Heart right ventricle (tissue), 16 donors: ENCODE data around the gene HSPA2. TPM values are rescaled to one million over a fixed set of nuclear protein-coding genes. Genes with fewer than 3 reads are reported as not detected.

ENCODE experiments used
- ATAC-seq, 8 donors: fragments of 200-7000 bp; cut with Tn5 transposase; one replicate each; pipeline ENCODE4 v1.9.1; 2020; ENCODE audit warnings: mild to moderate bottlenecking in 8 of 8, moderate library complexity in 8 of 8, moderate number of reproducible peaks in 1 of 8
- DNase-seq, 2 donors: peaks; one replicate each; pipeline ENCODE4 v3.0.0-alpha.2; 2020
- H3K27ac ChIP-seq, 10 donors: fragments of 200-600 bp; sonication (generic) in 2 of 10; one replicate each; pipeline versions ENCODE4 v1.5.0 to v1.8.0; 2020 to 2022; ENCODE audit warnings: mild to moderate bottlenecking in 3 of 10
- H3K27me3 ChIP-seq, 7 donors: fragments of 200-600 bp; one replicate each; pipeline ENCODE4 v1.8.0; 2021 to 2022; ENCODE audit warnings: mild to moderate bottlenecking in 2 of 7
- H3K36me3 ChIP-seq, 9 donors: fragments of 200-600 bp; sonication (generic) in 1 of 9; one replicate each; pipeline versions ENCODE4 v1.5.0 to v1.8.0; 2020 to 2022; ENCODE audit warnings: mild to moderate bottlenecking in 2 of 9
- H3K4me1 ChIP-seq, 9 donors: fragments of 200-600 bp; sonication (generic) in 1 of 9; one replicate each; pipeline versions ENCODE4 v1.5.0 to v1.8.0; 2020 to 2022; ENCODE audit warnings: mild to moderate bottlenecking in 4 of 9
- H3K4me3 ChIP-seq, 10 donors: fragments of 200-600 bp; sonication (generic) in 2 of 10; one replicate each; pipeline versions ENCODE4 v1.5.0 to v1.8.0; 2020 to 2022; ENCODE audit warnings: mild to moderate bottlenecking in 7 of 10, moderate library complexity in 2 of 10
- H3K9me3 ChIP-seq, 11 donors: fragments of 200-600 bp in 10 of 11; sonication (generic) in 2 of 11; one replicate each; pipeline versions ENCODE4 v1.5.0 to v1.8.0; 2013 to 2022; ENCODE audit warnings: mild to moderate bottlenecking in 2 of 11, control low read depth in 1 of 11, moderate library complexity in 1 of 11
- WGBS, 2 donors: extraction: QIAGEN DNeasy Blood & Tissue Kit; methylation state at CpG; one replicate each; pipeline ENCODE4 v1.1.7; 2013; ENCODE audit warnings: inconsistent platforms in 1 of 2; 5-methylcytosine and 5-hydroxymethylcytosine counted together
- intact Hi-C, 10 donors: fragments of 100-400 bp; cut with DNase I; formaldehyde crosslinking; loops; one replicate each; pipeline versions ENCODE4 v1.11.1 to v1.14.2; 2022
- polyA plus RNA-seq, 2 donors: library from polyadenylated mRNA; stranded (reverse); fragments of 200-250 nt; gene quantifications; one replicate each; pipeline ENCODE4 v1.2.3, GENCODE V29; 2013
- total RNA-seq, 10 donors: library from RNA; stranded (reverse); fragmentation: NEBNext Ultra II Directional in 3 of 10; extraction: Animal tissue kit (Norgen Biotek cat#: 25700) in 3 of 10; gene quantifications; one replicate each; pipeline versions ENCODE4 v1.2.1 to v1.2.4, GENCODE V29; 2021 to 2023
- TF ChIP-seq, protein P1 (sequence below), 9 donors: fragments of 200-600 bp; sonication (generic) in 2 of 9; IDR thresholded peaks; one replicate each; pipeline versions ENCODE4 v1.5.0 to v1.8.0; 2021 to 2022; ENCODE audit warnings: antibody characterized with exemption in 9 of 9, mild to moderate bottlenecking in 5 of 9, moderate library complexity in 1 of 9
- donor health status: Arrhythmogenic right ventricular cardiomyopathy.
- donor health status: ischemic (EF 13 %, LVEDD 7.1; RV severe dilation, severe dysfunction).
- donor health status: healthy with polysubstance abuse.
- donor health status: DM: no; HTN: yes; CAD: no.
- donor health status: DM: no; HTN: no; CAD: no.
- donor health status: ischemic (EF 25% LVEDD 6.9; RV normal size, moderate dysfunction).
- donor health status: ischemic (EF 25% LVEDD 5.7; RV mildly dilated, moderate dysfunction).
- donor health status: healthy.
- donor health status: DM: yes; HTN: yes; CAD: no.
- donor health status: Ischemic cardiomyopathy.
- donor health status: ischemic (EF 35%, LVEDD 5.7; RV mildly dilated, moderate dysfunction).
- donor health status: nonischemic (EF 11% LVEDD 7.7; RV severe dilation, severe dysfunction).
- donor health status: DM: yes; HTN: yes; CAD: no.
- donor health status: PGD.
- donor health status: ischemic (EF 29% LVEDD 5.4; RV normal size, mild dysfunction).
- donor health status: nonischemic (EF 23%, LVEDD 6.1; RV moderate dilation, normal function).

Gene HSPA2
- total and polyA plus RNA-seq, 12 donors: 2.6 to 77.6 (median 29.9) TPM

DNA sequence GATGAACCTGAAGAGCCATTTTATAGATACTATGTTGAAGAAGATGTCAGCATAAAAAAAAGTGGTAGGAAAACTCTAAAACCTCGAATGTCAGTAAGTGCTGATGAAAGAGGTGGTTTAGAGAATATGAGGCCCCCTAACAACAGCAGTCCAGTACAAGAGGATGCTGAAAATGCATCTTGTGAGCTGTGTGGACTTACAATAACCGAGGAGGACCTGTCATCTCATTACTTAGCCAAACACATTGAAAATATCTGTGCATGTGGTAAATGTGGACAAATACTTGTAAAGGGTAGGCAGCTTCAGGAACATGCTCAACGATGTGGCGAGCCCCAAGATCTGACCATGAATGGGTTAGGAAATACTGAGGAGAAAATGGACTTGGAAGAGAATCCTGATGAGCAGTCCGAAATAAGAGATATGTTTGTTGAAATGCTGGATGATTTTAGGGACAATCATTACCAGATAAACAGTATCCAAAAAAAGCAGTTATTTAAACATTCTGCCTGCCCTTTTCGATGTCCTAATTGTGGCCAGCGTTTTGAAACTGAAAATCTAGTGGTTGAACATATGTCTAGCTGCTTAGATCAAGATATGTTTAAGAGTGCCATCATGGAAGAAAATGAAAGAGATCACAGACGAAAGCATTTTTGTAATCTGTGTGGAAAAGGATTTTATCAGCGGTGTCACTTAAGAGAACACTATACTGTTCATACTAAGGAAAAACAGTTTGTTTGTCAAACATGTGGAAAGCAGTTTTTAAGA is 17.8 kb upstream of the HSPA2 start:
- no peak overlapping the region for H3K4me3 ChIP-seq
- no peak overlapping the region for H3K27ac ChIP-seq
- 88 to 89% methylated on average over 9 of the region's 9 CpGs for WGBS, 2 donors
- TF ChIP-seq, protein P1, sequence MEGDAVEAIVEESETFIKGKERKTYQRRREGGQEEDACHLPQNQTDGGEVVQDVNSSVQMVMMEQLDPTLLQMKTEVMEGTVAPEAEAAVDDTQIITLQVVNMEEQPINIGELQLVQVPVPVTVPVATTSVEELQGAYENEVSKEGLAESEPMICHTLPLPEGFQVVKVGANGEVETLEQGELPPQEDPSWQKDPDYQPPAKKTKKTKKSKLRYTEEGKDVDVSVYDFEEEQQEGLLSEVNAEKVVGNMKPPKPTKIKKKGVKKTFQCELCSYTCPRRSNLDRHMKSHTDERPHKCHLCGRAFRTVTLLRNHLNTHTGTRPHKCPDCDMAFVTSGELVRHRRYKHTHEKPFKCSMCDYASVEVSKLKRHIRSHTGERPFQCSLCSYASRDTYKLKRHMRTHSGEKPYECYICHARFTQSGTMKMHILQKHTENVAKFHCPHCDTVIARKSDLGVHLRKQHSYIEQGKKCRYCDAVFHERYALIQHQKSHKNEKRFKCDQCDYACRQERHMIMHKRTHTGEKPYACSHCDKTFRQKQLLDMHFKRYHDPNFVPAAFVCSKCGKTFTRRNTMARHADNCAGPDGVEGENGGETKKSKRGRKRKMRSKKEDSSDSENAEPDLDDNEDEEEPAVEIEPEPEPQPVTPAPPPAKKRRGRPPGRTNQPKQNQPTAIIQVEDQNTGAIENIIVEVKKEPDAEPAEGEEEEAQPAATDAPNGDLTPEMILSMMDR (IDR thresholded peaks at IDR 0.05): no peak
- peaks cover 0 to 24% (median 4%) of the 10 kb centered on the region in 9 donors for H3K4me1 ChIP-seq
- H3K27me3 ChIP-seq: no peaks in the 10 kb centered on the region
- no peaks in the 10 kb centered on the region for H3K9me3 ChIP-seq
- peaks cover 0 to 61% (median 0%) of the 10 kb centered on the region in 9 donors for H3K36me3 ChIP-seq
- ATAC-seq: peak in 1 of 8 donors; percentile 28
- intact Hi-C loops: no loop called here
- DNase-seq: no peak

DNA sequence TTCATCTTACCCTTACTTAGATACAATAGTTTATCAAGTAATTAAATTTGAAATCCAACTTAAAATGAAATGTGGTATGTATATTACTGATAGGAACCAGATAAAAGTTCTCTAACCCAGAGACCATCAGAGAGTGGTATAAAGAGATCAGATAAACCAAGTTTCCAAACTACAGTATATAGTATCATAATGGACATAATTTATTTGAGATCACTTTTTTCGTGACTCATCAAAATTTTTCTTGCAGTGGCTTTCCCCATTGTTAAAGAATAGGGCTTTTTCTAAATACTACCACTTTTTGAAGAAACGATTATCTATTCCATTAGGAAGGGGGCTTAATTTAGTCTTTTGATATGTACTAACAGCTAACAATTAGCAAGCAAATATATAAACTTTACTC is 15.2 kb upstream of the HSPA2 start:
- intact Hi-C loops: no loop called here
- no peaks in the 10 kb centered on the region for H3K9me3 ChIP-seq
- no peak overlapping the region for H3K4me3 ChIP-seq
- no peak overlapping the region for H3K27ac ChIP-seq
- no peaks in the 10 kb centered on the region for H3K27me3 ChIP-seq
- TF ChIP-seq, protein P1 (IDR thresholded peaks at IDR 0.05): no peak
- H3K36me3 ChIP-seq: peaks cover 0 to 69% (median 0%) of the 10 kb centered on the region in 9 donors
- ATAC-seq (no peak), DNase-seq (no peak)
- WGBS, 2 donors: 93 to 97% methylated on average over 2 of the region's 2 CpGs
- peaks cover 0 to 21% (median 4%) of the 10 kb centered on the region in 9 donors for H3K4me1 ChIP-seq

DNA sequence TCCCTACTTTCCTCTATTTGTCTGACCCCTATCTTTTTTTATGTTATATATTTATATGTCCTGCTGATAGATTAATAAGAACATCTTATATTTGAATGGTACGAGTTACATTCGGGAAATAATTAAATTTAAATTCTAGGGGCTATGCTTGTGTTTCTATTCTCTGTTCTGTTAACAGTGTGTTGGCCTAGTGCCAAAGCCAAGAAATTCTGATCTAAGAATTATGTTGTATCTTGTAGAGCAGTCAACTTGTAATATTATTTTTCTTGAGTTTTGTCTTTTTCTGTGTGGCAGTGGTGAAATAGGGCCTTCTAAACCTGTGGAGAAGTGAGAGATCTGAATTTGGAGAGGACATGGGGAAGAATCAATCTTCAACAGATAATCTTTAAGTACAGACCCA is 9.0 kb upstream of the HSPA2 start:
- Histone ChIP-seq H3K4me1 (peaks cover 0 to 5% (median 0%) of the 10 kb centered on the region in 9 donors), H3K27me3 (no peaks in the 10 kb centered on the region), H3K36me3 (peaks cover 0 to 14% (median 0%) of the 10 kb centered on the region in 9 donors), H3K9me3 (no peaks in the 10 kb centered on the region), H3K27ac (no peak overlapping the region), H3K4me3 (no peak overlapping the region)
- TF ChIP-seq, protein P1 (IDR thresholded peaks at IDR 0.05): no peak
- intact Hi-C loops: loop anchor here in 1 of 10 donors (10.0 kb wide), 1 partner anchor 103 kb away; no protein-coding TSS in a partner anchor
- 60 to 62% methylated on average over 2 of the region's 2 CpGs for WGBS, 2 donors
- ATAC-seq (no peak), DNase-seq (no peak)

DNA sequence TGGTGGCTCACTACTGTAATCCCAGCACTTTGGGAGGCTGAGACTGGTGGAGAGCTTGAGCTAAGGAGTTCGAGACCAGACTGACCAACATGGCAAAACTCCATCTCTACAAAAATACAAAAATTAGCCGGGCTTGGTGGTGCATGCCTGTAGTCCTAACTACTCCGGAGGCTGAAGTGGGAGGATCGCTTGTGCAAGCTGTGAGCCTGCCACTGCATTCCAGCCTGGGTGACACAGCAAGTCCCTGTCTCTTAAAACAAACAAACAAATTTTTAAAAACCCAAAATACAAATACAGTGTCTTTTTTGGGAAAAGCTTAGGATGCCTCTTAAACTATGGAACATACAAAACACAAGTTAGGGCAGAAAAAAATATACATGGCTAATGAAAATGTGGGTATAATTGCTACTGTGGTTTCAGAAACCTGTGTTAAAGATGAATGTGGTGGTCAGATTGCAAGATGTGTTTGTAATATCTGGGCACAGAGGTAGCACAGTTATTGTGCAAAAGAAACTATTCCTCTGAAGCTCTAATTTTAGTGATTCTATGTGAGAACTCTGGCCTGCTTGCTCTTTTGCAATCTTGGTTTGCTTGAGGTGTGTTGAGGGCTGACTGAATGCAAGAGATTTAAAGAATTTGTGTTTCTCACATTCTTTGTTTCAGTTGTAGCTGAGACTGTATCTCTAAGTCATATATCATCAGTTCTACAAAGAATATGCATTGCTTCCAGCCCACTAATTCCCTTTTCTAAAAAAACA is 3.9 kb upstream of the HSPA2 start:
- DNase-seq (no peak), ATAC-seq (no peak)
- no peaks in the 10 kb centered on the region for H3K36me3 ChIP-seq
- H3K9me3 ChIP-seq: peaks cover 0 to 9% (median 0%) of the 10 kb centered on the region in 11 donors
- TF ChIP-seq, protein P1 (IDR thresholded peaks at IDR 0.05): no peak
- H3K27ac ChIP-seq: no peak overlapping the region
- peaks cover 0 to 13% (median 4%) of the 10 kb centered on the region in 7 donors for H3K27me3 ChIP-seq
- H3K4me1 ChIP-seq: peaks cover 0 to 21% (median 16%) of the 10 kb centered on the region in 9 donors
- intact Hi-C loops: loop anchor here in 1 of 10 donors (10.0 kb wide), 1 partner anchor 98 kb away; no protein-coding TSS in a partner anchor
- 81 to 83% methylated on average over 4 of the region's 4 CpGs for WGBS, 2 donors
- H3K4me3 ChIP-seq: no peak overlapping the region
